Stimulated activated CD4-positive, alpha-beta T cell treated with anti-CD3 and anti-CD28 coated beads, Interleukin-12 subunit alpha, Interleukin-12 subunit beta, amount 100 ng/mL, for 48 hours (primary cell): Measurements from ENCODE around the gene MUC4.
"Not testable (repeated sequence)": the region's sequence is repeated elsewhere in the genome, so short reads cannot be mapped to it uniquely, and the experiment has no call there.

ENCODE experiments used
- DNase-seq, 3 donors: peaks; one replicate each; pipeline ENCODE4 v3.0.0-alpha.2; 2020; ENCODE audit warnings: low read depth in 2 of 3, low spot score in 1 of 3

Gene MUC4

DNA sequence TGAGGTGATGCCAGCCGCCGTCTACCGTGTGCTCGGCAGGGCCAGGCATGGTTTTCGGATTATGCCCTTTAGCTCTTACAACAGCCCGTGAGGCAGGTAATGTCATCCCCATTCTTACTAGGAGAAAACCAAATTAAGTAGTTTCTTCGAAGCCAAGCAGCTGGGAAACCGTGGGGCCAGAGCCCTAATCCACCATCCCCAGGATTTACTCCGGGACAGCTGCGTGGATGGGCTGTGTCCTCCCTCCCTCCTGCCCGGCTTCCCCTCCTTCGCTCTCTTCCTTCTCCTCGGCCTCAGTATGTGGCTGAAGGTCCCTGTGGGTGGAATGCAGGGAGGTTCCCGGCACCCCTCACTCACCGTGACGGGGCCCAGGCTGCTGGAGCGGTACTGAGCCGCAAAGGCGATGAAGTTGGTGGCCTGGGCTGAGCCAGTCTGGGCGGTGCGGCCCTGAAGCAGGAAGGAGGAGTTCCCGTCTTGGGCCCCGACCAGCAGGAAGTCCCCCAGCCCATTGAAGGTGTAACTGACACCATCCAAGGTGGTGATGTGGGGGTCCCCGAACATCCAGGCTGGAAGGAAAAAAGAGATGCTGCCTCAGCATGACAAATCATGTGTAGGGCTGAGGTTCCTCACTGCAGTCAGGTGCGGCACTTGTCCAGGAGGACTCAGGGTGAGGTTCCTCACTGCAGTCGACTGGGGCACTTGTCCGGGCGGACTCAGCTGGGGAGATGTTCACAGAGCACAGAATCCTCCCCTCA, 48.5 kb downstream of the MUC4 start:
- DNase-seq, result no peak

DNA sequence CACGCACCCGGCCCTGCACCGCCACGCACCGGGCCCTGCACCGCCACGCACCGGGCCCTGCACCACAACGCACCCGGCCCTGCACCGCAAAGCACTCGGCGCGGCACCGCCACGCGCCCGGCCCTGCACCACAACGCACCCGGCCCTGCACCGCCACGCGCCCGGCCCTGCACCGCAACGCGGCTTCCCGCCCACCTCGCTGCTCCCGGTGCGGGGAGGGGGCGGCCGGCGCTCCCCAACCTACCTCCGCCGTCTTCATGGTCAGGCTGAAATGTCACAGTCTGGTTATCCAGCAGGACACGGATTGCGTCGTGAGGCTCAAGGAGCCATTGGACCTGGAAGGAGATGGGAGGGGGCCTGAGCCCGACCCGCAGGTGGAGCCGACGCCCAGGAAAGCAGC, 49.1 kb downstream of the MUC4 start:
- no peak for DNase-seq

DNA sequence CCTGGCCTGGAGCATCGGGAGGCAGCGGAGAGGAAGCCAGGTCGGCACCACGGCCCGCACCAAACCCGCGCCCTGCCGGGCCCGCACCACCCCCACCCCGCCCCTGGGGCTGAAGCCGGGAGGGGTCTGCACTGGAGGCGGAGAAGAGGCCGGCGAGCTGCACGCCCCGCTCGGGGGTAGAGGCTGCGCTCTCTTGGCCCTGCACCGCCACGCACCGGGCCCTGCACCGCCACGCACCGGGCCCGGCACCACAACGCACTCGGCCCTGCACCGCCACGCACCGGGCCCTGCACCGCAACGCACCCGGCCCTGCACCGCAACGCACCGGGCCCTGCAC, 49.5 kb downstream of the MUC4 start:
- no peak for DNase-seq

DNA sequence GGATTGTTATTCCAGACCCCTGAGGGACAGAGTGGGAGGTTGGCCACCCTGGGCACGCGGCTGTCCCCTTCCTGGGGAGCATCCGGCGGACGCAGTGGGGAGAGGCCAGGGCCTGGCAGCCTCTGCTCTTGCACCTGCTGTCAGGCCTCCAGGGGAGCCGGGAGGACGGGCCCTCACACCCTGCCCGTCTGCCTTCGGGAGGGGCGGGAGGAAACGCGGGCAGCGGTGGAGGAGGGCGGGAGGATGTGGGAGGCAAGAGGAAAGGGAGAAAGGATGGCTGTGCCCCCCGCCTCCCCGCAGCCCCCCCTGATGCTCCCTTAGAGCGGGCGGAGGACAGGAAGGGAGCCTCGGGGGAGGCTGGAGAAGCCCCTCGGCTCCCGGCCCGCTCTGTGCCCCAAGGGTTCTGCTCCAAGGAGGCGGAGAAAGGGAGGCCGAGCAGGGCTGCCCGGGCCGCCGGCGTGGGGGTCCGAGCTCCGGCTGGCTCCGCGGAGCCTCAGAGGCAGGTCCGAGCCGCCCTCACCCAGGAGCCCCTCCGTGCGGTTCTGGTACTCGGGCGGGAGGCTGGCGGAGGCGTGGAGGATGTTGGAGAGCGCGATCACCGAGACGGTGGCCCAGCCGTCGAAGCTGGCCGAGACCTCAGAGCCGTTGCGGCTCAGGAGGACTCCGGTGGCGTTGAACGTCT, 50.0 kb downstream of the MUC4 start:
- DNase-seq, result no peak

DNA sequence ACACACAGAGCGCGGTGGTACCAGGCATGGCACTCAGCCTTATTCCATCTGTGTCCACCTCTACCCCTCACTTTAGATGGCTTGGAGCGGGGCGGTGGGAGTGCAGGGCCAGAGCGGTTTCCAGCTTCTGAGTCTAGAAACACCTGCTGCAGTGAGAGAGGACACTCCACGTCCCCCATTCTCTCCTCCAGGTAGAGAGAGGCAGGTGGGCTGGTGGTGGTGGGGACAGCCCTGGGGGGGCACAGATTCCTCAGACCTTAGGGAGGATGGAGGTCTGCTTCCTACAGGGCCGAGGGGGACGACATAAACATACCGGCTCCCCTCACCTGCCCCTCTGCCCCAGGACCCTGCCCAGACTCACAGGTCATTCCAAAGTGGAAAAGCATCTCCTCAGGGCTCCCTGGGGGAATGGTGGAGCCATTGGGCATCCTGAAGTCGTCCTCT, 50.6 kb downstream of the MUC4 start:
- no peak for DNase-seq

DNA sequence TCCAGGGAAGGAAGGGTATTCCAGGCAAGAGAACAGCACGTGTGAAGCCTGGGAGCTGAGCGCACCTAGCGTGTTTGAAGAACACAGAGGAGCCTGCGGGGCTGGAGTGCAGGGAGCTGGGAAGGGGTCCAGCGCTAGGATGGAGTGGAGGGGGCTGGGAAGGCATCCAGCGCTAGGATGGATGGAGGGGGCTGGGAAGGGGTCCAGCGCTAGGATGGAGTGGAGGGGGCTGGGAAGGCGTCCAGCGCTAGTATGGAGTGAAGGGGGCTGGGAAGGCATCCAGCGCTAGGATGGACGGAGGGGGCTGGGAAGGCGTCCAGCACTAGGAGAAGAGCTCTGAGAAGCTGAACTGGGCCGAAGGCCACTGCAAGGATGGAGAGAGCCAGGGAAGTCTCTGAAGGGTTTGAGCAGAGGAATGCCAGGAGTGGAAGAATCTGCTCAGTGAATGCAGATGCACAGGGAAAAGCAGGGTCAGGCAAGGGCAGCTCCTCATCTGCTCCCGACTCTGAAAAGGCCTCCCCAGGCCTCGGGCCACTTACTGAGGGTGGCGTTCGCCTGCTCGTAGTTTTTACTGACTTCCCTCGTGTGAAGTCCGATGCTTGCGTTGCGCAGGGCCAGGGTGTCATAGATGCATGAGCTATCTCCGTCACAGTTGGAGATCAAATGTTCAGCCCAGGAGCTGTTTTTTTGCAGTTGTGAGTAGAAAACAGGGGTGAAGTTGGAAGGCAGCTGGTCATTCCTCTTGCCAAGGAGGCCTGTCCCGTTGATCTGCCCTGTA, 51.2 kb downstream of the MUC4 start:
- DNase-seq, result no peak

DNA sequence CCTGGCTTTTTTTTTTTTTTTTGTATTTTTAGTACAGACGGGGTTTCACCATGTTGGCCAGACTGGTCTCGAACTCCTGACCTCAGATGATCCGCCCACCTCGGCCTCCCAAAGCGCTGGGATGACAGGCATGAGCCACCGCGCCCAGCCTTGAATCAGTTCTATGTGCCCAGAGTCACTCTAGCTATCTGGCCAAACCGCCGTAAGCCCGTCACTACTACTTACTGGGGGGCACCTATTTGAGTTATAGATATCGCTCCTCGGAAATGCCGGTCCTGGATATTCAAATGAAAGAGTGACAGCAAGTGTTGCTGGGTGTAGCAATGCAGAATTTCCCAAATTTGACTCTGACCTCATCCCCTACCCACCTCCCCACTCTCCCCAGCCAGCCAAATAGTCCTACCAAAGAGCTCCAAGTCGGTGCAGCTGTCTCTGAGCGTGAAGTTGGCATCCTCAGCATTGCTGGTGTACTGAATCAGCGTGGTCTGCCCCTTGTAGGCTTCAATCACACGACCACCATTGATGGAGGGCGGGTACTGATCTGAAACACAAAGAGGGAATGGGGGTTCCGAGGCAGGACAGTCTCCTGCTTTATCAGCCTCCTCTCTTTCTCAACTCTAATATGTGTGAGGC, 52.9 kb downstream of the MUC4 start:
- DNase-seq, result no peak

DNA sequence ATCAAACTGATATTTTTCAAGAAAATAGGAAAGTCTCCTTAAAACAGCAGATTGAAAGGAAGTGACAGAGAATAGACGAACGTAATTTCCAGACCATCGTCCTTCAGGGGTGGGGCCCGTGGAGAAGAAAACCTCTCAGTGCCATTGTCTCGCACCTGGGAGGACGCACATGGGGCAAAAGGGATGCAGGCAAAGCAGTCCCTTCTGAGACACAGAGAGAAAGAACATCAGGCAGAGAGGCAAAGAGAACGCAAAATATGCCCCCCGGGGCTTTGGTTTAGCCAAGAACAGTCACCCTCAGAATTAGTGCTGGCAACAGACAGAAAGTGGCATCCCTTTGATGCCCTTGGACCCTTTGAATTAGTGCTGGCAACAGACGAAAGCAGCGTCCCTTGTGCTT, 53.9 kb downstream of the MUC4 start:
- no peak for DNase-seq

DNA sequence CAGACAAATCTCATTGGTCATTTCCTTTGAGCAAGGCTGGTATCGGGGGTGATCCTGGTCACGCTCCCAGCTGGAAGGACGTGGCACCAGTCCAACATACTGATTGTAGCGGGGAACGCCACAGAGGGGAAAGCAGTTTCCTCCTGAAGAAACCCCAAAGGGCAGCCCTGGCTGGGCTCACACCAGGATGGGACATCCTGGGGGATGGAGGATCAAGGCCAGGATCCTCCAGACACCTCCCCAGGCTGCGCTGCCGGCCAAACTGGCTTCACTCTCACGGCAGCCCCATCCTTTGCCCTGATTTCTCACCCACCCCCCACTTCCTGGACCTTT, 54.3 kb downstream of the MUC4 start:
- no peak for DNase-seq

DNA sequence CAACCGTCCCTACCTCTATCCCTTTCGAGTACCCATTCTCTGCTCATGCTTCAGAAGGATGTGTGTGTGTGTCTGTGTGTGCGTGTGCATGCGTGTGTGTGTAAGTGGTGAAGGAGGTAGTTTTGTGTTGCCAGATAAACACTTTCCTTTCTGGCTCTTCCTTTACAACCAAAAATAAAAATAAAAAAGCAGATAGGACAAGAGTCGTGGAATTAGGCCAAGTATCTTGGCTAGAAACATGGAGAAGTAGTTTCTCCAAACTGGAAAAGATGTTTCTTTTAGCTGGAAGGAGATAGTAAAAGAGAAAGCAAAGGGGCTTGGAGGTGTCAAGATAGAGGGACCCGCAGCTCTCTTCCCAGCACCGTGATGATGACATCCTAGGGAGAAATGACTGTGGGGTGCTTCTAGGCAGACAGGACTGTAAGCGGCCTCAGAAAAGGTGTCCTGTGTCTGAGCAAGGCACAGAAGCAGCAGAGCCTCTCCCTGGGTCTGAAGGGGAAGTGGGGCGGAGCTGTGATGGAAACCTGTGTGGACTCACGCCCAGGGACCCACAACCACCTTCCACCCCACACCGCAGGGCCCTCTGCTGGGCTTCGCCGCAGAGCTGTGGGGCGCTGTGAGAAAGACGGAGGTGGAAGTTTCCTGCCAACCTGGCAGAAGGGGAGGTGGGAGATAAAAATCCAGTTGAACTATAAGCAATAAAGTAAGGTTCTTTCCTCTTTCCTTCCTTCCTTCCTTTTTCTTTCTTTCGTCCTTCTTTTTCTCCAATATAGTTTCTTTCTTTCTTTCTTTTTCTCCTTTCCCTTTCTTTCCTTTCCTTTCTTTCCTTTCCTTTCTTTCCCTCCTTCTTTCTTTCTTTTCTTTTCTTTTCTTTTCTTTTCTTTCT, 55.7 kb downstream of the MUC4 start:
- DNase-seq, result peak in 1 of 3 donors; percentile 28

DNA sequence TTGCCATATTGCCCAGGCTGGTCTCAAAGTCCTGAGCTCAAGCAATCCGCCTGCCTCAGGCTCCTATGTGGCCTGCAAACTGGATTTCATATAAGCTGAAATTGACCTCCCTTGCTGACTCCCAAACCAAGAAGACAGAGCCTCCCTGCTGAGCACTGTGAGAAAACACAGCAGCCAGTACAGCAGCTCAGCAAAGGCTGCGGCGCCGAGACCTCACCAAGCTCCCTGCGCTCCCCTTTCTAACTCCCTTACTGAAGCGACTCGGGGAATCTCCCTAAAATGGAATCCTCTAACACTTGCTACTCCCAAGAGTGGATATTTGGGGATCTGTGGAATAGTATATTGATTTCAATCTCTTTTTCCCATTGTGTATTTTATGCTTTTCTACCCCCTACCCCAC, 56.3 kb downstream of the MUC4 start:
- no peak for DNase-seq

DNA sequence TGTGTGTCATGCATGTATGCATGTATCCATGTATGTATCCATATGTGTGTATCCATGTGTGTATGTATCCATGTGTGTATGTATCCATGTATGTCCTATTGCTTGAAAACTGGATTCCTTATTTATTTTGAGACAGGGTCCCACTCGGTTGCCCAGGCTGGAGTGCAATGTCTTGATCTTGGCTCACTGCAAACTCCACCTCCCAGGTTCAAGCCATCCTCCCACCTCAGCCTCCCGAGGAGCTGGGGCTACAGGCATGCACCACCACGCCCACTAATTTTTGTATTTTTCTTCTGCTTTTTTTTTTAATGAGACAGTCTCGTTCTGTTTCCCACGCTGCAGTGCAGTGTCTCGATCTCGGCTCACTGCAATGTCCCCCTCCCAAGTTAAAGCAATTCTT, 56.8 kb downstream of the MUC4 start:
- DNase-seq, result no peak

DNA sequence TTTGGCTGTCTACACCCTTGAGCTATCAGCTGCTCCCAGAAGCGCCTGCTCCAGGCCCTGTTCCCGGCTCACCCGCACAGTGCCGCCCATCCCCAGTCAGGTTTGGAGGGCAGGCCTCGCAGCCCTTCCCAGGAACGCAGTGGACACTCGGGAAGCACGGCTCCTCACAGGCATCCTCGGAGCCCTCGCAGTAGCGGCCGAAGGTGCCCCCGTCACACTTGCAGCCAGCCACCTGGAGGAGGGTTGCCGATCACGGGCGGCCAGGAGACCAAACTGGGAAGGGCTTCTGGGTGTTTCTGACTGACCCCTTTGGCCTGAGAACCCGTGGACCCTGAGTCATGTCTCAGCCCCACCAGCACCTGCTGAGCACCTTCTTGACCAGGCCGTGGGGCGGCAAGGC, 57.6 kb downstream of the MUC4 start:
- DNase-seq, result no peak

DNA sequence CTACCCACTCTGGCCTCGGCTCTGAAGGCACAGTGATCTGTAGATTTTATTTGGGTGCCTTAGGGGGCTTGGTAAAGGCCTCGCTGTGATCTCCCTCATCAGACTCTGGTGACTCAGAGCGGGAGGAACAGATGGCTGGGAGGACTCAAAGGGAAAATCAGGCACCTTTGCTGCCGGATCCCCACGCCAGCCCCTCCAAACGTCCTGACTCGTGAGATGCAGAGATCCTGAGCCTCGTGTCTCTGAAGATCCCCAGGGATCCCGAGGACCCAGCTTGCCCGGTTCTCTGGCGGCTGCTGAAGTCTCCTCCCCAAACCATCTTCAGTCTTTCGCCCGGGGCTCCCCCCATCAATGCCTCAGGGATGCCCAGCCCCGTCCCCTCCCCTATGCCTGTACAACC, 58.1 kb downstream of the MUC4 start:
- no peak for DNase-seq

DNA sequence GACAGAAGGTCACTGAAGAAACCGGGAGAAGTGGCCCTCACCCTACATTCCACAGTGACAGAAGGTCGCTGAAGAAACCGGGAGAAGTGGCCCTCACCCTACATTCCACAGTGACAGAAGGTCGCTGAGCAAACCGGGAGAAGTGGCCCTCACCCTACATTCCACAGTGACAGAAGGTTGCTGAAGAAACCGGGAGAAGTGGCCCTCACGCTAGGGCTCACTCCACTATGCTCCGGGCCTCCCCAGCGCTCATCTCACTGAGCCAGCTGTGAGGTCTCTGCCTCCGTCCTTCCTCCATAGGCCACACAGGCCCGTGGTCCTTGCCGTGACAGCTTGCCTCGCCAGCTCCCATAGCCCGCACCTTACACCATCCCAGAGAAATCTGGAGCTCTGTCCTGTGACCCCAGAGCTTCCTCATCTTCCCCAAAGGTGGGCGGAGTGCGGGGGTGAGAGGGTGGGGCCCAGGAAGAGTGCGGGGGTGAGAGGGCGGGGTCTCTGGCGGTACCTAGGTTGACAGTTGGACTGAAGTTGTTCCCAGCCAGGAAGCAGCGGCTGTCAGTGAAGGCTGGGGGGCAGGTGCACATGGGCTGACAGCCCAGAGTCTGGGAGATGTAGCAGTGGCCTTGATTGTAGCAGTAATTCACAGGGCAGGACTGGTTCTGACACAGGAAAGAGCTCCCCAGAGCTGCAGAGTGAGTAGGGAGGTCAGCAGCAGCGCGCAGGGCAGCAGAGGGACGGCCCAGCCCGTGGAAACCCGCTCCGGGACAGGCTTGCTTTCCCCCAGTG, 59.0 kb downstream of the MUC4 start:
- DNase-seq, result no peak

DNA sequence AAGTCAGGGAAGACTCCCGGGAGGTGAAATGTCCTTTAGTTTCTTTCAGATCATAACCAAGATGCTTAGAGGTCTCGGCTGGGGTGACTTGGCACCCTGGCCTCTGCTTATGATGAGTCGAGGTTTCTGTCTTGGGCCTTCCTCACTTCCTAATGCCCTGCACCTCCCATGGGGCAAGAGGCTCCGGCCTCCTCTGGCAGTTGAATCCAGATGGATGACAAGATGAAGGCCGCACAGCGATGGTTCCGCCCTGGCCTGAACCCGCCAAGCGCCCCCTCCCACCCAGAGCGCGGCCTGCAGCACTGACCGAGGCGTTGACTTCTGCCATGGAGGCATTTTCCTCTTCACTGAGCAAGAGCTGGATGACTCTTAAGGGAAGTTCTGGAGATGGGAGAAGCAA, 59.7 kb downstream of the MUC4 start:
- no peak for DNase-seq

DNA sequence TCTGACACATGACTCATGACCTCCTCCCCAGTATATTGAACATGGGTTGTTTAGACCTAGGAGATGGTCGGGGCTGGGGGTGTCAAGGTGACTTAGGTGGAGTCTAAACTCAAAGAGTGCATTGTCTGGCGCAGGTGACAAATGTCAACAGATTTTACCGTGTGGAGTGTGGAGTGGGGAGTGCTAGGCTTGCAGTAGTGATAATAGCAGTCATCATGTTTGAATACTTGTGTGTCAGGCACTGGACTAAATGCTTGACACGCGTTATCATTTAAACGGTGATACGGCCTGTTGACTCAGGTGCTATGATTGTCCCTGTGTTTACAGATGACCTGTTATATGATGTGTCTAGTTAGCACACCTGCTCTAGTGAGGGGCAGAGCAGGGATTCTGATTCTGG, 60.2 kb downstream of the MUC4 start:
- DNase-seq, result no peak

DNA sequence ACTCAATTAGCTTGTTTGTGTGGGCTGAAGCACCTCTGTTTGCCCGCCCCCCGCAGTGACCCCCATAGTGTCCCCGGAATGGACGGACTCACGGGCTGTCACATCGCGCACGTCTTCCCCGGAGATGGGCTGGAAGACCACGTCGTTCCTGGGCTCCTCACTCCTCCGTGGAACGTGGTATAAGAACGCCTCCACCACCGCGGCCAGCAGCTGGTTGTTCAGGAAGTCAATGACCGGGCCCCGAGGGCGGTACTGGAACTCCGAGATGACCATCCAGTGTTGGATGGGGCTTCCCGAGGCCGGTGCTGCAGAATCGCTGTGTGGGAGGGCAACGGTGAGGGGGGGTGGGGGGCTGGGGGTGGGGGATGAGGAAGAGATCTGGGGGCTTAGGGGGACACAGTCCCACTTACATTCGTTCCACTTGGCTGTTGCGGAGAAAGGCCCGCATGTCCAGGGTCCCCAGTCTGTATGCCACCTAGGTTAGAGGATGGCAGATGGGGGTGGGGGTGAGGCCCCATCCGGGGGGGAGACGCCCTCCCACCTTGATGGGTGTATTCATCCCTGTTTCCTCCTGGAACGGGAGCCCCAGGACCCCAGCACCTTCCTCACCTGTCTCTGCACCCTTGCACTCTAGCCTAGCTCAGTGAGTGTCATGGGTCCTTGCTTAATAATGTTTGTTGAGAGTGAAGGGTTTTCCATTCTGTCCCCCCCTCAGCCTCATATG, 60.8 kb downstream of the MUC4 start:
- no peak for DNase-seq

DNA sequence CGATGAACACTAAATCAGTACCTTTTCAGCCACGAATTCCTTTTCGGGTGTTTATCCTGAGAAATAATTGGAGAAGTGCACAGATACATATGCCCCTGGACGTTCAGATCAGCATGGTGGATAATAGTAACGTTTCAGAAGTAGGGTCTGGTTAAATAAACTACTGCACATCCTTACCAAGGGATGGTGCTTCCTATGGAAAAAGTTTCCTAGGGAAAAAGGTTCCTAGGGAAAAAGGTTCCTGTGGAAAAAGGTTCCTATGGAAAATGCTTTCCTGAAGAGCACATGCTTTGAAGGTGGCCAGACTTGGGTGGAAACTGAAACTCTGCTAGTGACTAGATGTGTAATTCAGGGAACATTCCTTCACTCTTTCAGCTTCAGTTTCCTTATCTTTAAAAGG, 62.6 kb downstream of the MUC4 start:
- DNase-seq, result not testable (repeated sequence)

DNA sequence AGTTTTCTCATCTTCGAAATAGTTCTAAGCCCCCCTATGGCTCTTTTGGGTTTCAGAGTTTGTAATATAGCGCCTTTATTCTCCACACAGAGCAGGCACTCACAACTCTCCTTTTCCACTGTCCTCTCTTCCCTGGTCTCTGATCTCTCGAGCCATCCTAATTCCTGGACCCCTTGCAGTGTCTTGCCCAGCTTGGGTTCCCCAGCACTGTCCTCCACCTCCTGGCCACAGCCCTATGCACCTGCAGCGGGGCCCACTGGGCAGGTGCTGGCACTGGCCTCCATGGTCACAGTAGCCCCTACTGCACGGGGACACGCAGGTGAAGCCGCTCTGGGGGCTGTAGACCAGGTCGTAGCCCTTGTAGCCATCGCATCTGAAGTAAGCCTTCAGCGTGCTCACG, 63.1 kb downstream of the MUC4 start:
- no peak for DNase-seq
